ENCODE measurements around the gene CDK19. TPM values are rescaled to one million over a fixed set of nuclear protein-coding genes. Genes with fewer than 3 reads are reported as not detected.

The CDK19 gene
- total and polyA plus RNA-seq, 7 experiments from 2014 or later = 1.3 to 24.4 (median 20.4) TPM

GRCh38 chr6:110649704-110650103, 165.6 kb downstream of the CDK19 start:
- Mint-ChIP-seq H3K9me3 (peaks cover 0 to 3% (median 0%) of the 10 kb centered on the region in 11 donors), H3K4me1 (peaks cover 0 to 9% (median 0%) of the 10 kb centered on the region in 7 donors), H3K27me3 (no peaks in the 10 kb centered on the region), H3K36me3 (peaks cover 0 to 31% (median 19%) of the 10 kb centered on the region in 5 donors), H3K27ac (no peak overlapping the region), H3K4me3 (no peak overlapping the region)
- ChIA-PET POLR2A (no interaction called here), CTCF (no interaction called here)
- intact Hi-C loops (cut with micrococcal nuclease) = no loop called here
- Histone ChIP-seq H3K4me3 (ENCODE audit: low read length) (no peak overlapping the region), H3K4me1 (ENCODE audit: control insufficient read depth in 2 of 2, insufficient read depth in 2 of 2, low read length in 2 of 2) (no peaks in the 10 kb centered on the region), H3K27ac (ENCODE audit: low read depth, low read length) (no peak overlapping the region), H3K9me3 (ENCODE audit: control insufficient read depth in 2 of 3, low read length in 3 of 3) (no peaks in the 10 kb centered on the region), H3K36me3 (ENCODE audit: control insufficient read depth in 2 of 3, insufficient read depth in 3 of 3, low read length in 3 of 3) (peaks cover 0 to 12% (median 0%) of the 10 kb centered on the region in 3 experiments), H3K27me3 (ENCODE audit: control insufficient read depth in 2 of 2, insufficient read depth in 2 of 2, low read length in 2 of 2) (no peaks in the 10 kb centered on the region)
- DNase-seq = no peak
- no peak for ATAC-seq

GRCh38 chr6:110646951-110647910, 168.0 kb downstream of the CDK19 start:
- H3K27ac Mint-ChIP-seq = peak overlapping the region in 2 of 9 donors; percentile 14 to 58
- H3K27ac ChIP-seq (ENCODE audit: low read depth, low read length) = no peak overlapping the region
- ChIA-PET CTCF (no interaction called here), POLR2A (no interaction called here)
- H3K4me1 ChIP-seq (ENCODE audit: control insufficient read depth in 2 of 2, insufficient read depth in 2 of 2, low read length in 2 of 2) = no peaks in the 10 kb centered on the region
- peaks cover 0 to 37% (median 24%) of the 10 kb centered on the region in 5 donors for H3K36me3 Mint-ChIP-seq
- H3K36me3 ChIP-seq (ENCODE audit: control insufficient read depth in 2 of 3, insufficient read depth in 3 of 3, low read length in 3 of 3) = peaks cover 0 to 12% (median 0%) of the 10 kb centered on the region in 3 experiments
- ATAC-seq (no peak), DNase-seq (no peak)
- peaks cover 0 to 6% (median 0%) of the 10 kb centered on the region in 7 donors for H3K4me1 Mint-ChIP-seq
- no peaks in the 10 kb centered on the region for H3K27me3 ChIP-seq (ENCODE audit: control insufficient read depth in 2 of 2, insufficient read depth in 2 of 2, low read length in 2 of 2)
- no peaks in the 10 kb centered on the region for H3K9me3 ChIP-seq (ENCODE audit: control insufficient read depth in 2 of 3, low read length in 3 of 3)
- H3K27me3 Mint-ChIP-seq = no peaks in the 10 kb centered on the region
- H3K4me3 ChIP-seq (ENCODE audit: low read length) = no peak overlapping the region
- H3K9me3 Mint-ChIP-seq = peaks cover 0 to 3% (median 0%) of the 10 kb centered on the region in 11 donors
- H3K4me3 Mint-ChIP-seq = no peak overlapping the region
- intact Hi-C loops (cut with micrococcal nuclease) = no loop called here

- peaks cover 0 to 8% (median 0%) of the 10 kb centered on the region in 7 donors for H3K4me1 Mint-ChIP-seq
- ChIA-PET POLR2A (no interaction called here), CTCF (no interaction called here)
- Histone ChIP-seq H3K27ac (ENCODE audit: low read depth, low read length) (no peak overlapping the region), H3K4me1 (ENCODE audit: control insufficient read depth in 2 of 2, insufficient read depth in 2 of 2, low read length in 2 of 2) (no peaks in the 10 kb centered on the region), H3K4me3 (ENCODE audit: low read length) (no peak overlapping the region), H3K27me3 (ENCODE audit: control insufficient read depth in 2 of 2, insufficient read depth in 2 of 2, low read length in 2 of 2) (no peaks in the 10 kb centered on the region), H3K36me3 (ENCODE audit: control insufficient read depth in 2 of 3, insufficient read depth in 3 of 3, low read length in 3 of 3) (peaks cover 0 to 12% (median 0%) of the 10 kb centered on the region in 3 experiments), H3K9me3 (ENCODE audit: control insufficient read depth in 2 of 3, low read length in 3 of 3) (no peaks in the 10 kb centered on the region)
- H3K27me3 Mint-ChIP-seq = no peaks in the 10 kb centered on the region
- H3K27ac Mint-ChIP-seq = no peak overlapping the region
- DNase-seq (no peak), ATAC-seq (no peak)
- intact Hi-C loops (cut with micrococcal nuclease) = no loop called here
- peaks cover 0 to 3% (median 0%) of the 10 kb centered on the region in 11 donors for H3K9me3 Mint-ChIP-seq
- no peak overlapping the region for H3K4me3 Mint-ChIP-seq
- peaks cover 0 to 40% (median 27%) of the 10 kb centered on the region in 5 donors for H3K36me3 Mint-ChIP-seq
These were observed 168.9 kb downstream of the CDK19 start for GRCh38 chr6:110646419-110646698.

GRCh38 chr6:110645685-110646418, 169.4 kb downstream of the CDK19 start:
- H3K27ac Mint-ChIP-seq = no peak overlapping the region
- POLR2A ChIA-PET = no interaction called here
- ATAC-seq = no peak
- H3K9me3 Mint-ChIP-seq = peaks cover 0 to 3% (median 0%) of the 10 kb centered on the region in 11 donors
- H3K27me3 Mint-ChIP-seq = no peaks in the 10 kb centered on the region
- Histone ChIP-seq H3K27ac (ENCODE audit: low read depth, low read length) (no peak overlapping the region), H3K27me3 (ENCODE audit: control insufficient read depth in 2 of 2, insufficient read depth in 2 of 2, low read length in 2 of 2) (no peaks in the 10 kb centered on the region), H3K4me1 (ENCODE audit: control insufficient read depth in 2 of 2, insufficient read depth in 2 of 2, low read length in 2 of 2) (no peaks in the 10 kb centered on the region), H3K36me3 (ENCODE audit: control insufficient read depth in 2 of 3, insufficient read depth in 3 of 3, low read length in 3 of 3) (peaks cover 0 to 12% (median 0%) of the 10 kb centered on the region in 3 experiments), H3K9me3 (ENCODE audit: control insufficient read depth in 2 of 3, low read length in 3 of 3) (no peaks in the 10 kb centered on the region), H3K4me3 (ENCODE audit: low read length) (no peak overlapping the region)
- H3K36me3 Mint-ChIP-seq = peaks cover 0 to 42% (median 27%) of the 10 kb centered on the region in 5 donors
- intact Hi-C loops (cut with micrococcal nuclease) = no loop called here
- peaks cover 0 to 8% (median 0%) of the 10 kb centered on the region in 7 donors for H3K4me1 Mint-ChIP-seq
- no peak overlapping the region for H3K4me3 Mint-ChIP-seq
- no peak for DNase-seq
- CTCF ChIA-PET = no interaction called here

GRCh38 chr6:110643175-110643574, 172.1 kb downstream of the CDK19 start:
- peaks cover 0 to 11% (median 0%) of the 10 kb centered on the region in 7 donors for H3K4me1 Mint-ChIP-seq
- H3K27me3 Mint-ChIP-seq = no peaks in the 10 kb centered on the region
- ATAC-seq = no peak
- intact Hi-C loops (cut with micrococcal nuclease) = no loop called here
- Histone ChIP-seq H3K9me3 (ENCODE audit: control insufficient read depth in 2 of 3, low read length in 3 of 3) (no peaks in the 10 kb centered on the region), H3K36me3 (ENCODE audit: control insufficient read depth in 2 of 3, insufficient read depth in 3 of 3, low read length in 3 of 3) (peaks cover 0 to 12% (median 0%) of the 10 kb centered on the region in 3 experiments), H3K27ac (ENCODE audit: low read depth, low read length) (no peak overlapping the region), H3K27me3 (ENCODE audit: control insufficient read depth in 2 of 2, insufficient read depth in 2 of 2, low read length in 2 of 2) (no peaks in the 10 kb centered on the region), H3K4me1 (ENCODE audit: control insufficient read depth in 2 of 2, insufficient read depth in 2 of 2, low read length in 2 of 2) (no peaks in the 10 kb centered on the region), H3K4me3 (ENCODE audit: low read length) (no peak overlapping the region)
- no peak overlapping the region for H3K27ac Mint-ChIP-seq
- POLR2A ChIA-PET = no interaction called here
- no peak for DNase-seq
- peaks cover 4 to 52% (median 33%) of the 10 kb centered on the region in 5 donors for H3K36me3 Mint-ChIP-seq
- H3K9me3 Mint-ChIP-seq = peaks cover 0 to 3% (median 0%) of the 10 kb centered on the region in 11 donors
- CTCF ChIA-PET = no interaction called here
- H3K4me3 Mint-ChIP-seq = no peak overlapping the region

GRCh38 chr6:110642711-110643110, 172.6 kb downstream of the CDK19 start:
- H3K9me3 ChIP-seq (ENCODE audit: control insufficient read depth in 2 of 3, low read length in 3 of 3) = no peaks in the 10 kb centered on the region
- Mint-ChIP-seq H3K9me3 (peaks cover 0 to 3% (median 0%) of the 10 kb centered on the region in 11 donors), H3K36me3 (peaks cover 4 to 56% (median 36%) of the 10 kb centered on the region in 5 donors), H3K27me3 (no peaks in the 10 kb centered on the region), H3K27ac (no peak overlapping the region), H3K4me3 (no peak overlapping the region), H3K4me1 (peaks cover 0 to 11% (median 0%) of the 10 kb centered on the region in 7 donors)
- DNase-seq = no peak
- H3K4me1 ChIP-seq (ENCODE audit: control insufficient read depth in 2 of 2, insufficient read depth in 2 of 2, low read length in 2 of 2) = no peaks in the 10 kb centered on the region
- POLR2A ChIA-PET = no interaction called here
- H3K27me3 ChIP-seq (ENCODE audit: control insufficient read depth in 2 of 2, insufficient read depth in 2 of 2, low read length in 2 of 2) = no peaks in the 10 kb centered on the region
- intact Hi-C loops (cut with micrococcal nuclease) = no loop called here
- peaks cover 0 to 12% (median 0%) of the 10 kb centered on the region in 3 experiments for H3K36me3 ChIP-seq (ENCODE audit: control insufficient read depth in 2 of 3, insufficient read depth in 3 of 3, low read length in 3 of 3)
- ATAC-seq = no peak
- H3K4me3 ChIP-seq (ENCODE audit: low read length) = no peak overlapping the region
- CTCF ChIA-PET = no interaction called here
- no peak overlapping the region for H3K27ac ChIP-seq (ENCODE audit: low read depth, low read length)
